DMS114 treated with DMSO at 0.1 percent for 48 hours (cell line): ENCODE measurements around the gene CSAD.

ENCODE experiments used
- DNase-seq: peaks from one replicate; lab custom pipeline; 2025; ENCODE audit not compliant: unreplicated experiment; lab: John Stamatoyannopoulos, UW

CSAD gene

GRCh38 chr12:53180220-53180930 lies at the start of gene CSAD, which contains the start of gene ZNF740:
Gene CSAD (minus strand): TSS chr12:53180925. CDS start chr12:53173470, 7,455 bp downstream.
Gene ZNF740 (plus strand): TSS chr12:53180722. CDS start chr12:53181984, 1,262 bp downstream.
- peak; percentile 97 for DNase-seq

GRCh38 chr12:53230108-53230845 lies 49.6 kb upstream of the CSAD start:
- DNase-seq, result no peak

GRCh38 chr12:53229454-53229853 lies 48.7 kb upstream of the CSAD start:
- no peak for DNase-seq

- no peak for DNase-seq
These were observed 47.1 kb upstream of the CSAD start for GRCh38 chr12:53227836-53228235.

GRCh38 chr12:53227341-53227740 lies 46.6 kb upstream of the CSAD start:
- DNase-seq, result no peak

GRCh38 chr12:53226815-53227214 lies 46.1 kb upstream of the CSAD start:
- no peak for DNase-seq

GRCh38 chr12:53225635-53226424 lies 45.1 kb upstream of the CSAD start:
- DNase-seq, result no peak

GRCh38 chr12:53224897-53225634 lies 44.3 kb upstream of the CSAD start:
- DNase-seq, result no peak

GRCh38 chr12:53224061-53224896 lies 43.6 kb upstream of the CSAD start:
- DNase-seq, result peak; percentile 55

GRCh38 chr12:53223389-53224060 lies 42.8 kb upstream of the CSAD start:
- no peak for DNase-seq

GRCh38 chr12:53222806-53223261 lies 42.1 kb upstream of the CSAD start:
- no peak for DNase-seq

GRCh38 chr12:53222170-53222721 lies 41.5 kb upstream of the CSAD start:
- no peak for DNase-seq

GRCh38 chr12:53221203-53222080 lies 40.7 kb upstream of the CSAD start:
- DNase-seq, result no peak

GRCh38 chr12:53220694-53221202 lies 40.0 kb upstream of the CSAD start:
- DNase-seq, result peak; percentile 82

GRCh38 chr12:53219956-53220693 lies 39.4 kb upstream of the CSAD start:
- peak; percentile 88 for DNase-seq

- peak; percentile 28 for DNase-seq
These were observed 38.7 kb upstream of the CSAD start for GRCh38 chr12:53219292-53219955.
